Endothelial cell of umbilical vein (primary cell): Measurements from ENCODE around the gene EFCAB8. TPM values are rescaled to one million over a fixed set of nuclear protein-coding genes. Genes with fewer than 3 reads are reported as not detected.

Source experiments
- BruUV-seq: library from RNA; stranded (reverse); fragments of 400-500 nt; replicated peaks from 2 replicates; lab custom pipeline; 2021; lab: Mats Ljungman, UMichigan
- CTCF ChIA-PET: fragments of 300-600, 350-600 bp; sonication (Branson Sonifier 250); formaldehyde crosslinking; loops from one replicate; lab custom pipeline; 2021; ENCODE audit warnings: antibody characterized with exemption, inconsistent platforms; lab: Charles Lee
- POLR2A ChIA-PET: fragments of 300-600, 350-600 bp; sonication (Branson Sonifier 250); formaldehyde crosslinking; loops from one replicate; lab custom pipeline; 2021; ENCODE audit warnings: antibody characterized with exemption, inconsistent platforms; lab: Charles Lee
- DNase-seq: peaks from one replicate; pipeline ENCODE4 v3.0.0-alpha.2; 2011; ENCODE audit warnings: low read depth, low spot score
- FAIRE-seq: peaks from 2 replicates; lab custom pipeline; 2011; peaks lifted over from hg19 to GRCh38; lab: Jason Lieb, UNC
- H2AFZ ChIP-seq: 2 replicates; pipeline ENCODE4 v1.6.0; 2012; ENCODE audit warnings: low read depth, low read length, control low read depth, inconsistent platforms
- H3K27ac ChIP-seq: 2 replicates; pipeline ENCODE4 v1.5.1; 2011; ENCODE audit warnings: low read depth, mild to moderate bottlenecking, control low read depth, low read length, moderate library complexity; ENCODE audit not compliant: insufficient read depth
- H3K27me3 ChIP-seq, 2 experiments: 2 replicates each; pipeline versions ENCODE4 v1.6.0 to v1.6.1; 2011; ENCODE audit warnings: low read length in 2 of 2, mixed read lengths in 1 of 2; ENCODE audit not compliant: control insufficient read depth in 2 of 2, insufficient read depth in 2 of 2
- H3K36me3 ChIP-seq, 2 experiments: 2 replicates in 1 of 2; 3 replicates in 1 of 2; pipeline ENCODE4 v1.5.1; 2011; ENCODE audit warnings: low read length in 2 of 2, mild to moderate bottlenecking in 1 of 2, moderate library complexity in 1 of 2; ENCODE audit not compliant: control insufficient read depth in 2 of 2, insufficient read depth in 2 of 2; ENCODE audit errors: extremely low read depth in 1 of 2
- H3K4me1 ChIP-seq: 3 replicates; pipeline ENCODE4 v1.5.1; 2011; ENCODE audit warnings: mild to moderate bottlenecking, low read length; ENCODE audit not compliant: control insufficient read depth, insufficient read depth; ENCODE audit errors: extremely low read depth
- H3K4me2 ChIP-seq: 2 replicates; pipeline ENCODE4 v1.6.1; 2011; ENCODE audit warnings: low read length, control low read depth, mixed read lengths; ENCODE audit not compliant: insufficient read depth
- H3K4me3 ChIP-seq, 3 experiments: fragments of 200-600 bp in 1 of 3; sonication (generic), shearing (Covaris generic) in 1 of 3; replicated peaks in 1 of 3; 2 replicates each; pipeline ENCODE4 v1.5.1; 2011 to 2016; ENCODE audit warnings: control low read depth in 3 of 3, low read length in 3 of 3, mild to moderate bottlenecking in 2 of 3, inconsistent platforms in 1 of 3, low read depth in 1 of 3, moderate library complexity in 1 of 3; ENCODE audit not compliant: insufficient read depth in 1 of 3
- H3K79me2 ChIP-seq: 2 replicates; pipeline ENCODE4 v1.6.0; 2012; ENCODE audit warnings: low read length, inconsistent platforms; ENCODE audit not compliant: control insufficient read depth, insufficient read depth
- H3K9ac ChIP-seq: replicated peaks from 2 replicates; pipeline ENCODE3; 2011; ENCODE audit warnings: low read length, control low read depth; ENCODE audit not compliant: insufficient read depth; ENCODE audit errors: extremely low read depth
- H3K9me1 ChIP-seq: replicated peaks from 3 replicates; pipeline ENCODE4 v1.6.0; 2011; ENCODE audit warnings: mild to moderate bottlenecking, low read length; ENCODE audit not compliant: control insufficient read depth, insufficient read depth; ENCODE audit errors: extremely low read depth
- H3K9me3 ChIP-seq: replicated peaks from 2 replicates; pipeline ENCODE4 v1.5.1; 2012; ENCODE audit warnings: low read length, inconsistent platforms; ENCODE audit not compliant: control insufficient read depth, insufficient read depth
- H4K20me1 ChIP-seq: replicated peaks from 2 replicates; pipeline ENCODE3; 2011; ENCODE audit warnings: mild to moderate bottlenecking, low read length; ENCODE audit not compliant: control insufficient read depth, insufficient read depth; ENCODE audit errors: extremely low read depth
- EZH2 ChIP-seq: IDR thresholded peaks from 2 replicates; pipeline ENCODE4 v1.6.1; 2012; ENCODE audit warnings: borderline replicate concordance, low read depth, mild to moderate bottlenecking, moderate library complexity, low read length, inconsistent platforms; ENCODE audit not compliant: severe bottlenecking
- FOS ChIP-seq: IDR thresholded peaks from 2 replicates; pipeline ENCODE4 v1.6.1; 2011; ENCODE audit warnings: mild to moderate bottlenecking, low read length, moderate library complexity, borderline replicate concordance; ENCODE audit not compliant: insufficient read depth
- GATA2 ChIP-seq: IDR thresholded peaks from 2 replicates; pipeline ENCODE4 v1.7.0; 2011; ENCODE audit warnings: low read depth, mild to moderate bottlenecking, moderate library complexity, mixed read lengths, low read length; ENCODE audit not compliant: insufficient read length, insufficient read depth
- JUN ChIP-seq: IDR thresholded peaks from 2 replicates; pipeline ENCODE4 v1.6.1; 2011; ENCODE audit warnings: borderline replicate concordance, low read depth; ENCODE audit not compliant: insufficient read length, insufficient read depth
- MYC ChIP-seq: IDR thresholded peaks from one replicate; pipeline ENCODE4 v1.6.1; 2011; ENCODE audit warnings: mild to moderate bottlenecking, low read depth, low read length
- POLR2A ChIP-seq: IDR thresholded peaks from 2 replicates; pipeline ENCODE4 v1.6.1; 2012; ENCODE audit warnings: low read depth, mild to moderate bottlenecking, control low read depth, low read length
- POLR2AphosphoS5 ChIP-seq: IDR thresholded peaks from 2 replicates; pipeline ENCODE4 v1.6.1; 2012; ENCODE audit warnings: low read depth, mild to moderate bottlenecking, control low read depth, low read length, moderate library complexity; ENCODE audit not compliant: insufficient read depth
- dilution Hi-C: fragments of 300-500 bp; cut with MboI; formaldehyde crosslinking; loops from one replicate; pipeline ENCODE4 v1.15.0; 2019; ENCODE audit warnings: low sequenced_read_pairs; ENCODE audit not compliant: extremely low pct_ligation_motif_present
- intact Hi-C: fragments of 100-400 bp; cut with micrococcal nuclease; formaldehyde crosslinking; loops from one replicate; pipeline ENCODE4 v1.10.0; 2022
- polyA plus RNA-seq, 4 experiments: library from polyadenylated mRNA; depleted of rRNA in 3 of 4; stranded (reverse) in 3 of 4; unstranded in 1 of 4; fragments of >200 nt; gene quantifications; 2 replicates each; pipeline versions ENCODE4 v1.2.1 to v1.2.3, GENCODE V29; 2011 to 2012; ENCODE audit warnings: missing spikeins in 1 of 4
- total RNA-seq: library from RNA; stranded (reverse); gene quantifications from 2 replicates; pipeline ENCODE4 v1.2.3, GENCODE V29; 2021
- TF ChIP-seq, protein P1 (sequence below): IDR thresholded peaks from 2 replicates; pipeline ENCODE4 v1.6.1; 2011; ENCODE audit not compliant: insufficient read depth, insufficient read length
- TF ChIP-seq, protein P2 (sequence below), 2 donors: IDR thresholded peaks; 1 replicate in 1 of 2; 2 replicates in 1 of 2; pipeline ENCODE4 v1.5.1; 2011; ENCODE audit warnings: low read length in 2 of 2, mild to moderate bottlenecking in 2 of 2, moderate library complexity in 2 of 2, control low read depth in 1 of 2, inconsistent platforms in 1 of 2, low read depth in 1 of 2; ENCODE audit not compliant: insufficient read depth in 1 of 2; ENCODE audit errors: extremely low read depth in 1 of 2

EFCAB8 gene
- total and polyA plus RNA-seq, 2 donors (not counting 3 experiments of a cell fraction or from before 2014, with no cell fraction given): 0.01 to 0.31 TPM

DNA sequence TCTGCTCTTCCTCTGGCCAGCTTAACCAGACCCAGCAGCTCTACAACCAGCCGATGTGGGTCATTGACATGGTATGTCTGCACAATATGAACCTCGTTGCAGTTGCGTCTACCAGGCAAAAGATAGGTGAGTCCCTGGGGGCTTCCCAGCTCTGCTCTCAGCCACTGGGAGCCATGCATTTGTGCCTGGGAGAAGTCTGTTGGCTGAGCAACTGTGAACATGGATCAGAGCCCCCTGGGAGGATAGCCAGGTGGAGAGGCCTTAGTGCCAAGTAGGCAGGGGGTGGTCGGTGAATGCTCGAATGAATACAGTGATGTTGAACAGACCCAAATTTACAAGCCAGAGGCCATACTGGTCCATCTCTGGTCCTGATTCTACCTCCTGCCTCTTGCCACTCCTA is 30.6 kb downstream of the EFCAB8 start:
- TF ChIP-seq JUN (no peak), POLR2AphosphoS5 (no peak), FOS (no peak), GATA2 (no peak), POLR2A (no peak), EZH2 (no peak), MYC (no peak)
- TF ChIP-seq, protein P1, sequence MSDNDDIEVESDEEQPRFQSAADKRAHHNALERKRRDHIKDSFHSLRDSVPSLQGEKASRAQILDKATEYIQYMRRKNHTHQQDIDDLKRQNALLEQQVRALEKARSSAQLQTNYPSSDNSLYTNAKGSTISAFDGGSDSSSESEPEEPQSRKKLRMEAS: no peak
- TF ChIP-seq, protein P2, sequence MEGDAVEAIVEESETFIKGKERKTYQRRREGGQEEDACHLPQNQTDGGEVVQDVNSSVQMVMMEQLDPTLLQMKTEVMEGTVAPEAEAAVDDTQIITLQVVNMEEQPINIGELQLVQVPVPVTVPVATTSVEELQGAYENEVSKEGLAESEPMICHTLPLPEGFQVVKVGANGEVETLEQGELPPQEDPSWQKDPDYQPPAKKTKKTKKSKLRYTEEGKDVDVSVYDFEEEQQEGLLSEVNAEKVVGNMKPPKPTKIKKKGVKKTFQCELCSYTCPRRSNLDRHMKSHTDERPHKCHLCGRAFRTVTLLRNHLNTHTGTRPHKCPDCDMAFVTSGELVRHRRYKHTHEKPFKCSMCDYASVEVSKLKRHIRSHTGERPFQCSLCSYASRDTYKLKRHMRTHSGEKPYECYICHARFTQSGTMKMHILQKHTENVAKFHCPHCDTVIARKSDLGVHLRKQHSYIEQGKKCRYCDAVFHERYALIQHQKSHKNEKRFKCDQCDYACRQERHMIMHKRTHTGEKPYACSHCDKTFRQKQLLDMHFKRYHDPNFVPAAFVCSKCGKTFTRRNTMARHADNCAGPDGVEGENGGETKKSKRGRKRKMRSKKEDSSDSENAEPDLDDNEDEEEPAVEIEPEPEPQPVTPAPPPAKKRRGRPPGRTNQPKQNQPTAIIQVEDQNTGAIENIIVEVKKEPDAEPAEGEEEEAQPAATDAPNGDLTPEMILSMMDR (IDR thresholded peaks at IDR 0.05; ENCODE audit: extremely low read depth in 1 of 2, insufficient read depth in 1 of 2, low read depth in 1 of 2, low read length in 2 of 2): no peak
- H3K9ac ChIP-seq: no peak overlapping the region
- dilution Hi-C loops: no loop called here
- ChIA-PET POLR2A (no interaction called here), CTCF (interaction anchor here (1.0 kb wide), 1 partner anchor 13 kb away, joined by 3 read pairs; no protein-coding TSS in a partner anchor)
- no peaks in the 10 kb centered on the region for H3K4me1 ChIP-seq
- no peak overlapping the region for H3K4me3 ChIP-seq
- DNase-seq: no peak
- no peak overlapping the region for H3K4me2 ChIP-seq
- intact Hi-C loops: no loop called here
- no peaks in the 10 kb centered on the region for H3K9me3 ChIP-seq
- BruUV-seq: no TSS peak
- no peaks in the 10 kb centered on the region for H3K36me3 ChIP-seq
- H3K9me1 ChIP-seq: no peaks in the 10 kb centered on the region
- no peaks in the 10 kb centered on the region for H3K79me2 ChIP-seq
- no peak overlapping the region for H2AFZ ChIP-seq
- no peaks in the 10 kb centered on the region for H4K20me1 ChIP-seq
- H3K27ac ChIP-seq: no peak overlapping the region
- FAIRE-seq: no peak
- H3K27me3 ChIP-seq: no peaks in the 10 kb centered on the region
